Retinal pigment epithelial cell (primary cell): ENCODE measurements around the gene UNC79.

Source experiments
- DNase-seq: peaks from one replicate; pipeline ENCODE4 v3.0.0-alpha.2; 2010; ENCODE audit warnings: low read depth
- H3K4me3 ChIP-seq: 2 replicates; pipeline ENCODE4 v1.5.1; 2011; ENCODE audit warnings: mild to moderate bottlenecking, low read length, control low read depth, moderate library complexity
- TF ChIP-seq, protein P1 (sequence below): conservative IDR thresholded peaks from 2 replicates; pipeline ENCODE4 v1.5.1; 2011; ENCODE audit warnings: low read depth, low read length, control low read depth, inconsistent platforms

The UNC79 gene

DNA sequence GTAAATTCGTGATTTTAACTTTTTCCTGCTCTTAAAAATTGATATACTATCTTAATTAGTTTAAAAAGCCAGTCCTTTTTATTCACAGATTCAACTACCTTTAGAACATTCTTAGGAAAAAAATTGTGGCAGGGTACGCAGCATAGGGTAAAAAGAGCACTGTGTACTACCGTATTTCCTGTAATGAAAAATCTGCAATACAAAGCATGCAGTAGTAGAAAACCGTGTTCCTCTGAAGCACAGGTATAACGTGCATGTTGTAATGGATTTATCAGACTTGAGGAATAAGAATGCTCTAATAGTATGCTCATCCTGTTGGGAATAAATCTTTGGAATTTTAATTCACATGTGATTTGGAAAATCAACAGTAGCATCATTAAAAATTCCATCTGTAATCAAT is 140.5 kb downstream of the UNC79 start:
- DNase-seq = no peak
- no peak overlapping the region for H3K4me3 ChIP-seq
- TF ChIP-seq, protein P1, sequence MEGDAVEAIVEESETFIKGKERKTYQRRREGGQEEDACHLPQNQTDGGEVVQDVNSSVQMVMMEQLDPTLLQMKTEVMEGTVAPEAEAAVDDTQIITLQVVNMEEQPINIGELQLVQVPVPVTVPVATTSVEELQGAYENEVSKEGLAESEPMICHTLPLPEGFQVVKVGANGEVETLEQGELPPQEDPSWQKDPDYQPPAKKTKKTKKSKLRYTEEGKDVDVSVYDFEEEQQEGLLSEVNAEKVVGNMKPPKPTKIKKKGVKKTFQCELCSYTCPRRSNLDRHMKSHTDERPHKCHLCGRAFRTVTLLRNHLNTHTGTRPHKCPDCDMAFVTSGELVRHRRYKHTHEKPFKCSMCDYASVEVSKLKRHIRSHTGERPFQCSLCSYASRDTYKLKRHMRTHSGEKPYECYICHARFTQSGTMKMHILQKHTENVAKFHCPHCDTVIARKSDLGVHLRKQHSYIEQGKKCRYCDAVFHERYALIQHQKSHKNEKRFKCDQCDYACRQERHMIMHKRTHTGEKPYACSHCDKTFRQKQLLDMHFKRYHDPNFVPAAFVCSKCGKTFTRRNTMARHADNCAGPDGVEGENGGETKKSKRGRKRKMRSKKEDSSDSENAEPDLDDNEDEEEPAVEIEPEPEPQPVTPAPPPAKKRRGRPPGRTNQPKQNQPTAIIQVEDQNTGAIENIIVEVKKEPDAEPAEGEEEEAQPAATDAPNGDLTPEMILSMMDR = no peak

DNA sequence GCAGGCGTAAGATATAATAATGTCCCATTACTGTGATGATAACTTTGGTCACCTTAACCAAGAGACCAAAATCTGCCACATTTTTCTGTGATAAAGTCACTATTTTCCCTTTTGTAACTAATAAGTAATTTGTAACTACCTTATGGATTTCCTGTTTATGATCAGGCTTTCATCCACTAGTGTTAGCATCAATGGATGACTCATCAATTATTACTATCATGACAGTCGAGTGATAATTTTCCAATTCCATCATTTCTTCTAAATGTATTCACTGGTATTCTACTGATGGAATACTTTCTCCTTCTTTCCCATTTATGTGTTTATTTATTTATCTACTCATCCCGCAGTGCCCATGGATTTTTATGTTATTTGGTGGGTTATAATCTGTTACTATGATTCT is 148.4 kb downstream of the UNC79 start:
- H3K4me3 ChIP-seq = no peak overlapping the region
- DNase-seq = no peak
- TF ChIP-seq, protein P1 = no peak

DNA sequence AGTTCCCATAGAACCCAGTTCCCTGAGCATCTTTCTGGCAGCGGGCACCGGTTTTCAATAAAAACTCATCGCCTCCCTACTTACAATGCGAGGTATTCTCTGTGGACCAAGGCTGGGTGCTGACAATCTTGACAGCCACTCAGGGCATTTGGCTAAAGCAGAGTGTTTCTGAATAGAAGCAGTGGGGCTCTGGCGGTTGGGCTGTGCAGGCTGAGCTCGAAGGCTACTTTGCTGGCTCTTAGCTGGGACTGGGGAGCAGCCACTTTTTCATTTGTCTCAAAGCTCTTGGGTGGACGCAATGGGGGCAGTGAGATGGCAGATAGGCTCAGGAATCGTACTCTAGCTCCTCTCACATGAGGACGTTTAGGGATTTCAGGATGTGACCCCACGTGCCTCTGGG is 151.8 kb downstream of the UNC79 start:
- H3K4me3 ChIP-seq = no peak overlapping the region
- TF ChIP-seq, protein P1 = no peak
- DNase-seq = no peak

DNA sequence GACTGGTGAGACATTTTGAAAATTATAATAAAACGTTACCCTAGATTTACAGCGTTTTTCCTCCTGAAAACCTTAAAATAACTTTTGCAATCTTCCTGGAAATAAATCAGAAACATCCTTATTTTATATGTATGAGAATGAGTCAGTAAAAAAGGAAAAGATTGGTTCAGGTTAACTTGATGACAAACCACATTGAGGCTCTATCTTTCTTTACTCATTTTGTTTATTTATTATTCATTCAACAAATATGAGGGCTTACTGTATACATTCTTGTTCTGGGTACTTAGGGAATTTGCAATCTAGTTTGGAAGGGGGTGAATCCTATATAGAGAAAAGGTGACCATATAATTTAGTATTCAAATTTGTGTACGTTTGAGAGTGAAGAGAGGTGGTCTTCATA is 156.6 kb downstream of the UNC79 start:
- H3K4me3 ChIP-seq = no peak overlapping the region
- DNase-seq = no peak
- TF ChIP-seq, protein P1 = no peak

DNA sequence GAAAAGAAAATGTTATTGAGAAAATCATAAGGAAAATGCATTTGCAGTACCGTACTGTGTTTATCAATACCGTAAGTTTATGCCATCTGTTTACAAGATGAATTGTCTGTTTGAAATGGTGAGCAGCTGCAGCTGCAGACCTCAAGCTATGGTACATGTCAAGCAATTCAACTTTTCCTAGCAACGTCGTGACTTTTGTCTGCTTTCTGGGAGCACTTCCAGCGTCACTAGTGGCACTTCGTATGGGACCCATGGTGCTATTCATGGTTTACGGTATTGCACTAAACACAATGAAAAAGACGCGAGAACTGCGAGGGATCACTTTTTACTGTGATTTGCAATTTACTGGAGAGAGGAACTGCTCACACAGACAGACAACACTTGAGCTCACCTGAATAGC is 160.8 kb downstream of the UNC79 start:
- no peak for DNase-seq
- no peak overlapping the region for H3K4me3 ChIP-seq
- TF ChIP-seq, protein P1 = no peak

DNA sequence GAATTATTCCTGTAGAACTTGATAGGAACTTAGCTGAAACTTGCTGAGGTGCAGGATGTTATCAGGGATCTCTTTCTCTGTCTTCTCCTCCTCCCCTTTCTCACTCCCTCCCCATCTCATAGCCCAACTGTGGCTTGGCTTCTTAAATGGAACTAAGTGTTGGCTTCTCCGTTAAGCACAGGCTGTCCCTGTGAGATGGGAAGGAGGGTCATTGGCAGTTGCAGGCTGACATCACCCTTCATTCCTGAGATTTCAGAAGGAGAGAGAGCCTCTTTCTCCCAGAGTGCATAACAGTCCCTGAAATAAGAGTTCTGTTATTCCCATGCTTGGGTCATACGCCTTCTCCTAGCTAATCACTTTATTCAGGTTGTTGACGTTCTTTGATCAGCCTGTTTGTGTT is 162.0 kb downstream of the UNC79 start:
- no peak for DNase-seq
- no peak overlapping the region for H3K4me3 ChIP-seq
- TF ChIP-seq, protein P1 = no peak

DNA sequence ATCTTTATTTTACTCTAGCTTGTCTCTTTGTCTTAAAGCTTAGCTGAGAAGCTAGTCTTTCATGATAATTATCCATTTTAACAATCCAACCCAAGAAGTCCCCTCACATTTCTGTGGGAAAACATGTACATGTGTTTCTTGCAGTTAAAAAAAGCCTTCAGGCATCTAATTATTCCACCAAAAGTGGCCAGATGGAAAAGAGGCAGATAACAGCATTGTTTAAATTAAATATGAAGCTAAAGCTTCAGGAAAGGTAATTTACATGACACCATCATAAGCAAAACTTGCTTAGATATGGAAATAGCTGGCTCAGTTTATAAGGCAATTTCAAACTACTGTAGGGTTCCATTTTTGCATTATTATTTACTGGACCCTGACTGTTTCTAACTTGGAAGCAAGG is 175.4 kb downstream of the UNC79 start:
- TF ChIP-seq, protein P1 = no peak
- no peak for DNase-seq
- no peak overlapping the region for H3K4me3 ChIP-seq
